GM18499 (cell line): ENCODE measurements around the gene LRRC8C.
A peak's percentile ranks its signal among the peaks of the same experiment; 100 is the strongest.

Source experiments
- ATAC-seq: cut with Tn5 transposase; IDR thresholded peaks from one replicate; pipeline ENCODE4 v1.9.1; 2021; ENCODE audit warnings: moderate number of reproducible peaks; ENCODE audit not compliant: insufficient read depth, unreplicated experiment

The LRRC8C gene

DNA sequence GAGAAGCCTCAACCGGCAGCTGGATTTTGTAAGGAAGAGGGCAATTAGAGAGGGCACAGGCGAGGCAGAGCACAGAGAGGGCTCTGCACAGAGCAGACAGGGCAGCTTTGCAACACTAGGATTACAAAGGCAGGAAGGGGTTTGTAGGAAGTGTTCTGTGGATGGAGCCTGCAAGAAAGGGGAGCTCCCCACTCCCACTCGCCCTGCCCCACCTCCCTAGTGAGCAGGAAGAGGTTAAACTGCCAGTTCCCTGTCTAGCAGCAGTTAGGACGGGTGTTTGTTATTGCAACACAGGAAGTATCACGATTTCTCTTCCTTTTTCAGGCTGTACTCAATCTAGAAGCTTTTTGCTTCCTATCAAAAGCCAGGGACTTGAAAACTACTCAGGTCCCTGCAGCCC lies 124.6 kb downstream of the LRRC8C start:
- ATAC-seq: no peak

DNA sequence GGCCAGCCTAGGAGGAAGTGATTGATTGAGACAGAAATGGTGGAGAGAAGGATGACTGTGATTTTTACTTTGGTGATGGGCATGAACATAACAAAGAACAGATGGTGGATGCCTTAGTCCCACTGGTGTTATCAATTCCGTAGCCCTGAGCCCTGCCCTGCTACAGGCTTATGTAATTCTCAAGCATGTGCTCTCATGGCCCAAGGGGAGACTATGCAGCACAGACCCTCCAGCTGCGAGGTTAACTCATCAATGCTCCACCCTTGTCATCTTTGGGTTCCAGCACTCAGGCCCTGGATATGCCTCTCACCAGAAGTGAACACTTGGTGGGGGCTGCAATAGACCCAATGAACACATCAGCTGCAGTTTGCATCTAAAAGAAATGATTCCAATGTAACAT lies 125.2 kb downstream of the LRRC8C start:
- no peak for ATAC-seq

DNA sequence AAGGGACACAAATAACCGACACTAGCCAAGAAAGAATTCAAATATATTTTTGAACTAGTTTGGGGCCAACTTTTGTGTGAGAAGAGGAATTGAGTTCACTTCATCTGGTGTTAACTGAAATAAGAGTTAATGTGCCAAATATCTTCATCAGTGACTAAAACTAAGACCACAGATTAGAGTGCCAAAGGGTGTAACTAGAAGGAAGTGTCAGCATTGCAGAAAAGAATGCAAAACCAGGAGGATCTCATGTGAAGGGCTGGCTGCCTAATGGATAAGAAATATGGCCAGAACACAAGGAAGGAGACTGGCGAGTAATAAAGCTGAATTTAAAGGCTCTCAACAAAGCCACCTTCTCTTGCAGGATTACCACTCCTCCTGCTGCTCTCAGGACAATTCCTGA lies 126.1 kb downstream of the LRRC8C start:
- ATAC-seq: no peak

DNA sequence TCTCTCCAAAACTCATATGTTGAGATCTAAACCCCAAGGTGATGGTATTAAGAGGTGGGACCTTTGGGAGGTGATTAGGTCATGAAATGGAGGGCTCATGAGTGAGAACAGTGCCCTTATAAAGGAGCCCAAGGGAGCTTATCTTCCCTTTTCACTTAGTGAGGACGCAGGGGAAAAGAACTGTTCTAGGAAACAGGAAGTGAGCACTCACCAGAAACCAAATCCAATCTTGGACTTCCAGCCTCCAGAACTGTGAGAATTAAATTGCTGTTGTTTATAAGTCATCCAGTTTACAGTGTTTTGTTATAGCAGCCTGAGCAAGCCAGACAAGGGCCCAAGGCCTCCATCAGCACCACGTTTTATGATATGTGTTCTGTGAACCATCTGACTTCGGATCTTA lies 127.6 kb downstream of the LRRC8C start:
- no peak for ATAC-seq

DNA sequence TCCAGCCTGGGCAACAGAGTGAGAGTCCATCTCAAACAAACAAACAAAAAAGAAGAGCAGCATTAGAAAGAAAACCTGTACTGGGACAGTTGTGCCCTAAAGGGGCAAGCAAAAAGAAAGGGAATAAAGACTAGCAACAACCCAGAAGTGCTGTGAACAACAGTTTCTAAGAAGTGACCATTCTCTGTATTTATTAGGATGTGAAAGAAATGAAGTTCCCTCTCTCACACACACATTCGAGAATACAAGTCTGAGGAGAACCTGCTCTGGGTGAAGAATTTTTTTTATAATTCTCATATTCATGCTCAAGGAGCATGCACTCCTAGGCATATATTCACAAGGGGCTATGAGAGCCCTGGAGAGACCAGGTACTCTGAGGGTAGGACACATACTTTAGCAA lies 128.4 kb downstream of the LRRC8C start:
- no peak for ATAC-seq

DNA sequence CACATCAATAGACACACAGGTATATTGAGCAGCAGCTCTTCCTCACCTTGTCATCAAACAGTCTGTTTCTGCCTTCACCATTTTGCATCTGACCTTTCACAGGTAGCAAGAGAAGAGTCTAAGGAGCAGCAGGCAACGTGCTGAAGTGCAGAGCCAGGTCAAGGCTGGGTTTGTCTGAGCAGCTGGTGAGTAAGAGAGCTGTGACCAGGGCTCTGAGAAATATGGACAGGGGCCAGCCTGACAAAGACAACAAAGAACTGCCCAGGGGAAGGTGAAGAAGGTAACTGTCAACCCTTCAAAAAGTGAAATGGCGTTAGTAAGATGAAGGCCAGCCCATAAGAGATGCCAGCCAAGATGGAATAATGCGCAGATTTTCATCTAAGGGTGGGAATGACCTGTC lies 129.0 kb downstream of the LRRC8C start:
- no peak for ATAC-seq

DNA sequence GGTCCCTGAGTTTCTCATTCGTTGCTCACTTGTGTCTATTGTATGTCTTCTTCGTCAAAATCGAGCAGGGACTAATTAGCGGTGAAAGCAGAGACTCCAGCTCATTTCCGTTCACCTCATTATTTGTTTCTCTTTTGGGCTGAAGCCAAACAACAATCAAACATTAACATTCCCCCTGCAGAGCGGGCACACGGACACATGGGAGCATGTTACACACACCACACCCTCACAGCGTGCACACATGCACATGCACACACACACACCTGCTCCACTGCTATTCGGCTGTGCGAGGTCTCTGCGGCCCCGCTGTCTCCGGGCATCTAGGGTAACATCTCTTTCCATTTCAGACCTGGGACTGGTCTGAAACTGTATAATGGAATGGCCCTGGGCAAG lies 129.5 kb downstream of the LRRC8C start:
- no peak for ATAC-seq

DNA sequence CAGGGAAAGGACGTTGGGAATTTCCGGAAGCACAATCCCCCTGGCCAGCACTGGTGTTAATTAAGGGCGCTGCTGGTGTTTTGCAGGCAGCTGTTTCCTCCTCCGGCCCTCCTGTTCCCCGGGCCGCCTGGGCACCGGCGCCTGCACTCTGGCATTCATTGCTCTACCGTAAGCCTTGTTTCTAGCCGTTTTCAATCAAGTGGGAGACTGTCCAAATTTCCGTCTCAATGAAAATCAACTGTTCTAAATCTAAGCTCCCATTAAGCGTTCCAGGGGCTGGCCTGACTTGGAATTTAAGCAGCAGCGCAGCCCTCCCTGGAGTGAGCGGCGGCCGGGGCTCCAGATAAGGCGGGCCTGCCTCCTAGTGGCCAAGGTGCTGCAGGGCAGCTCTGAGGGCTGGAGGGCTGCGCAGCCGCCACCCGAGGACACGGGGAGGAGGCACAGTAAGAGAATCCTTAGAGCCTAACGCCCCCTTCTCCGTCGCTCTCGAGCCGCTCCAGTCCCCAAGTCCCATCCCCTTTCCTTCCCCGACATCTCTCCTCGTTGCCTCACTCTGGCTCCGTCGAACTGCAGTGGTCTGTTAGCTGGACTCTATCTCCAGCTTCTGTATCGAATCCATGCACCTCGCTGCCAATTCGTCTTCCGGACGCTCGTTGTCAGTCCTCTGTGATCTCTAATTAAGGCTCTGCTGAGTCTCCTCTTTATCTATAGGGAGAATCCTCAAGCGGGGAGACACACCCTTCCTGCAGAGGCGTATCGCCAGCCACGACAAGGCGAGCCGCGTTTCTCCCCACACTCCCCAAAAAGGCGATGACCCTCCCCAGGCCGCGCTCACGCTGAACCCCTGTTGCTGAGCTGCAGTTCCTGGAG lies 130.1 kb downstream of the LRRC8C start:
- ATAC-seq: peak; percentile 63

DNA sequence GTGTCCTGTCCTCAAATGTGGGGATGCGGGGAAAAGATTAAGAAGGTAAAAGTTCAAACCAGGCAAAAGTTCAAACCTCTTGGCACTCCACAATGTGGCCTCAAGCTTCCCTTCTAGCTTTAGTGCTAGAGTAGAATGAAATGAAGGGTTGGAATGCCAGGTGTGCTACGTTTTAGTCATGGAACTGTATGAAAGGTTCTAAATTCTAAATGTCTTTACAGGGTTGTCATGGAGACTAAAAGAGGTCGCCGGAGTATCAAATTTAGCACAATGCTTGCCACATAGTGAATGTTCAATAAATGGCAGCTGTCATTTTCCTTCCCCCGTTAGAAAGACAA lies 130.7 kb downstream of the LRRC8C start:
- no peak for ATAC-seq

DNA sequence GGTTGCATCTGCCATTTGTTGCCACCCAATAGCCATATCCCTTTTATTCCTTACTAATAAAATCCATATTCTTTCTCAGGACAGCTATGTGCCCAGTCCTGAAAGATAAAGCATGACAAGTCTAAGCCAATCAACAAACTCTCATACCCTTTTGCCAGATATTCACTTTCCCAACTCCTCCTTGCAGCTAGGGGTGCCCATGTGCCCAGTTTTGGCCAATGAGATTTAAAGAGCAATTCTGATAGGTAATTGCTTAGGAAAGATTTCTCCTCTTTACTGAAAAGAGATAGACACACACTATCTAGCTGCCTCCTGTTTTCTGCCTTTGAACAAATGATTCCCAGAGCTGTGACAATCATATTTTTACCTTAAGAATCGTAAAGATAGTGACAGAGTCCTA lies 132.9 kb downstream of the LRRC8C start:
- ATAC-seq: no peak

DNA sequence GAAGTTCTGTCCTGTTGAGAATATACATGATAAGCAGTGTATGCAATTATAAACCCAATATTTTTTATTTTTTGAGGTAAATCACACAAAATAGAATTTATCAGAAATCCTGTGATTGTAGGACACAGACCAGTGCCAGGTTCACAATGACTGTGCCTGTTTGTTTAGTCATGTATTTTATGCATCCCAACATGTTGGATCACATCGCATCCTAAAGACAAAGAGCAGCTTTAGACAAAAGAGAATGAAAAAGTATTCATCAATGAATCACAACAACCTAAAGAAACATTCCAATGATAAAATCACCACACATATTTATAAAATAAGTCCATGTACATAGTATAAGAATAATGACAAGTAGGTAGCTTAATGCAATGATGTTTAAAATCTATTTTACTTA lies 134.7 kb downstream of the LRRC8C start:
- ATAC-seq: no peak
